GM23338 (cell line): ENCODE data around the gene CENPV. TPM values are rescaled to one million over a fixed set of nuclear protein-coding genes. Genes with fewer than 3 reads are reported as not detected.

Experiments used
- EZH2 ChIP-seq: fragments of 200-600 bp; sonication (generic); IDR thresholded peaks from one replicate; pipeline ENCODE4 v1.8.0; 2017; ENCODE audit warnings: antibody characterized with exemption, mild to moderate bottlenecking, low read depth; ENCODE audit not compliant: unreplicated experiment
- EZH2phosphoT487 ChIP-seq: fragments of 200-600 bp; sonication (generic); IDR thresholded peaks from one replicate; pipeline ENCODE4 v1.8.1; 2018; ENCODE audit warnings: antibody characterized with exemption; ENCODE audit not compliant: unreplicated experiment
- JUNB ChIP-seq: IDR thresholded peaks from one replicate; pipeline ENCODE4 v1.6.1; 2016; ENCODE audit warnings: antibody characterized with exemption; ENCODE audit not compliant: unreplicated experiment
- NANOG ChIP-seq: IDR thresholded peaks from 2 replicates; pipeline ENCODE4 v1.6.1; 2016; ENCODE audit warnings: antibody characterized with exemption, borderline replicate concordance
- POLR2AphosphoS5 ChIP-seq: IDR thresholded peaks from 2 replicates; pipeline ENCODE4 v1.6.1; 2016; ENCODE audit warnings: antibody characterized with exemption, low read depth
- ZNF114 ChIP-seq: fragments of 250-450 bp; sonication (Bioruptor Pico); IDR thresholded peaks from 2 replicates; pipeline ENCODE4 v1.5.0; 2020; ENCODE audit warnings: mild to moderate bottlenecking, moderate library complexity
- ZNF331 ChIP-seq: fragments of 250-450 bp; sonication (Bioruptor Pico); IDR thresholded peaks from 2 replicates; pipeline ENCODE4 v1.5.0; 2020; ENCODE audit warnings: low read depth, mild to moderate bottlenecking, moderate library complexity
- polyA plus RNA-seq: library from polyadenylated mRNA; unstranded; fragments of >200 nt; fragmentation: Nextera tagmentation; extraction: Ambion mirVana; gene quantifications from 2 replicates; pipeline ENCODE4 v1.2.1, GENCODE V29; 2016
- total RNA-seq: library from RNA; depleted of rRNA; stranded (reverse); fragments of >200 nt; shearing (Covaris generic); gene quantifications from 2 replicates; pipeline ENCODE4 v1.2.3, GENCODE V29; 2014
- TF ChIP-seq, protein P1 (sequence below): fragments of 250-450 bp; sonication (Bioruptor Pico); IDR thresholded peaks from 2 replicates; pipeline ENCODE4 v1.5.0; 2020; ENCODE audit warnings: mild to moderate bottlenecking, moderate library complexity
- TF ChIP-seq, protein P2 (sequence below), 2 experiments: fragments of 200-600 bp in 1 of 2; sonication (generic) in 1 of 2; conservative IDR thresholded peaks; 2 replicates each; pipeline versions ENCODE4 v1.5.1 to v1.6.1; 2016 to 2017; ENCODE audit warnings: antibody characterized with exemption in 2 of 2, low read depth in 2 of 2, mild to moderate bottlenecking in 2 of 2, moderate library complexity in 1 of 2
- TF ChIP-seq, protein P3 (sequence below): IDR thresholded peaks from 2 replicates; pipeline ENCODE4 v1.6.1; 2016; ENCODE audit warnings: antibody characterized with exemption
- TF ChIP-seq, protein P4 (sequence below): IDR thresholded peaks from one replicate; pipeline ENCODE4 v1.6.1; 2018; ENCODE audit warnings: antibody characterized with exemption; ENCODE audit not compliant: unreplicated experiment

CENPV gene
- total and polyA plus RNA-seq, 2 experiments from 2014 or later = 139 to 300 TPM

DNA sequence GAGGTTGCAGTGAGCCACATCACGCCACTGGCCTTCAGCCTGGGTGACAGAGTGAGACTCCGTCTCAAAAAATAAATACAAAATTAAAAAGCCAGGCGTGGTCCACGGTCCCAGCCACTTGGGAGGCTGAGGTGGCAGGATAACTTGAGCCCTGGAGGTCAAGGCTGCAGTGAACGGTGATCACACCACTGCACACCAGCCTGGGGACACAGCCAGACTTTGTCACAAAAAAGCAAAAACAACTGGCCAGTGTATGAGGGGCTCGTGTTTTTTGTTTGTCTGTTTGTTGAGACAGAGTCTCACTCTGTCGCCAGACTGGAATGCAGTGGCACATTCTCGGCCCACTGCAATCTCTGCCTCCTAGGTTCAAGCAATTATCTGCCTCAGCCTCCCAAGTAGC lies 26.4 kb upstream of the CENPV start (continued):
- TF ChIP-seq, protein P1, sequence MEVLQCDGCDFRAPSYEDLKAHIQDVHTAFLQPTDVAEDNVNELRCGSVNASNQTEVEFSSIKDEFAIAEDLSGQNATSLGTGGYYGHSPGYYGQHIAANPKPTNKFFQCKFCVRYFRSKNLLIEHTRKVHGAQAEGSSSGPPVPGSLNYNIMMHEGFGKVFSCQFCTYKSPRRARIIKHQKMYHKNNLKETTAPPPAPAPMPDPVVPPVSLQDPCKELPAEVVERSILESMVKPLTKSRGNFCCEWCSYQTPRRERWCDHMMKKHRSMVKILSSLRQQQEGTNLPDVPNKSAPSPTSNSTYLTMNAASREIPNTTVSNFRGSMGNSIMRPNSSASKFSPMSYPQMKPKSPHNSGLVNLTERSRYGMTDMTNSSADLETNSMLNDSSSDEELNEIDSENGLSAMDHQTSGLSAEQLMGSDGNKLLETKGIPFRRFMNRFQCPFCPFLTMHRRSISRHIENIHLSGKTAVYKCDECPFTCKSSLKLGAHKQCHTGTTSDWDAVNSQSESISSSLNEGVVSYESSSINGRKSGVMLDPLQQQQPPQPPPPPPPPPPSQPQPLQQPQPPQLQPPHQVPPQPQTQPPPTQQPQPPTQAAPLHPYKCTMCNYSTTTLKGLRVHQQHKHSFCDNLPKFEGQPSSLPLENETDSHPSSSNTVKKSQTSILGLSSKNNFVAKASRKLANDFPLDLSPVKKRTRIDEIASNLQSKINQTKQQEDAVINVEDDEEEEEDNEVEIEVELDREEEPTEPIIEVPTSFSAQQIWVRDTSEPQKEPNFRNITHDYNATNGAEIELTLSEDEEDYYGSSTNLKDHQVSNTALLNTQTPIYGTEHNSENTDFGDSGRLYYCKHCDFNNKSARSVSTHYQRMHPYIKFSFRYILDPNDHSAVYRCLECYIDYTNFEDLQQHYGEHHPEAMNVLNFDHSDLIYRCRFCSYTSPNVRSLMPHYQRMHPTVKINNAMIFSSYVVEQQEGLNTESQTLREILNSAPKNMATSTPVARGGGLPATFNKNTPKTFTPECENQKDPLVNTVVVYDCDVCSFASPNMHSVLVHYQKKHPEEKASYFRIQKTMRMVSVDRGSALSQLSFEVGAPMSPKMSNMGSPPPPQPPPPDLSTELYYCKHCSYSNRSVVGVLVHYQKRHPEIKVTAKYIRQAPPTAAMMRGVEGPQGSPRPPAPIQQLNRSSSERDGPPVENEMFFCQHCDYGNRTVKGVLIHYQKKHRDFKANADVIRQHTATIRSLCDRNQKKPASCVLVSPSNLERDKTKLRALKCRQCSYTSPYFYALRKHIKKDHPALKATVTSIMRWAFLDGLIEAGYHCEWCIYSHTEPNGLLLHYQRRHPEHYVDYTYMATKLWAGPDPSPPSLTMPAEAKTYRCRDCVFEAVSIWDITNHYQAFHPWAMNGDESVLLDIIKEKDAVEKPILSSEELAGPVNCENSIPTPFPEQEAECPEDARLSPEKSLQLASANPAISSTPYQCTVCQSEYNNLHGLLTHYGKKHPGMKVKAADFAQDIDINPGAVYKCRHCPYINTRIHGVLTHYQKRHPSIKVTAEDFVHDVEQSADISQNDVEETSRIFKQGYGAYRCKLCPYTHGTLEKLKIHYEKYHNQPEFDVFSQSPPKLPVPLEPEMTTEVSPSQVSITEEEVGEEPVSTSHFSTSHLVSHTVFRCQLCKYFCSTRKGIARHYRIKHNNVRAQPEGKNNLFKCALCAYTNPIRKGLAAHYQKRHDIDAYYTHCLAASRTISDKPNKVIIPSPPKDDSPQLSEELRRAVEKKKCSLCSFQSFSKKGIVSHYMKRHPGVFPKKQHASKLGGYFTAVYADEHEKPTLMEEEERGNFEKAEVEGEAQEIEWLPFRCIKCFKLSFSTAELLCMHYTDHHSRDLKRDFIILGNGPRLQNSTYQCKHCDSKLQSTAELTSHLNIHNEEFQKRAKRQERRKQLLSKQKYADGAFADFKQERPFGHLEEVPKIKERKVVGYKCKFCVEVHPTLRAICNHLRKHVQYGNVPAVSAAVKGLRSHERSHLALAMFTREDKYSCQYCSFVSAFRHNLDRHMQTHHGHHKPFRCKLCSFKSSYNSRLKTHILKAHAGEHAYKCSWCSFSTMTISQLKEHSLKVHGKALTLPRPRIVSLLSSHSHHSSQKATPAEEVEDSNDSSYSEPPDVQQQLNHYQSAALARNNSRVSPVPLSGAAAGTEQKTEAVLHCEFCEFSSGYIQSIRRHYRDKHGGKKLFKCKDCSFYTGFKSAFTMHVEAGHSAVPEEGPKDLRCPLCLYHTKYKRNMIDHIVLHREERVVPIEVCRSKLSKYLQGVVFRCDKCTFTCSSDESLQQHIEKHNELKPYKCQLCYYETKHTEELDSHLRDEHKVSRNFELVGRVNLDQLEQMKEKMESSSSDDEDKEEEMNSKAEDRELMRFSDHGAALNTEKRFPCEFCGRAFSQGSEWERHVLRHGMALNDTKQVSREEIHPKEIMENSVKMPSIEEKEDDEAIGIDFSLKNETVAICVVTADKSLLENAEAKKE (CRISPR knock-in tag) = no peak
- TF ChIP-seq, protein P2, sequence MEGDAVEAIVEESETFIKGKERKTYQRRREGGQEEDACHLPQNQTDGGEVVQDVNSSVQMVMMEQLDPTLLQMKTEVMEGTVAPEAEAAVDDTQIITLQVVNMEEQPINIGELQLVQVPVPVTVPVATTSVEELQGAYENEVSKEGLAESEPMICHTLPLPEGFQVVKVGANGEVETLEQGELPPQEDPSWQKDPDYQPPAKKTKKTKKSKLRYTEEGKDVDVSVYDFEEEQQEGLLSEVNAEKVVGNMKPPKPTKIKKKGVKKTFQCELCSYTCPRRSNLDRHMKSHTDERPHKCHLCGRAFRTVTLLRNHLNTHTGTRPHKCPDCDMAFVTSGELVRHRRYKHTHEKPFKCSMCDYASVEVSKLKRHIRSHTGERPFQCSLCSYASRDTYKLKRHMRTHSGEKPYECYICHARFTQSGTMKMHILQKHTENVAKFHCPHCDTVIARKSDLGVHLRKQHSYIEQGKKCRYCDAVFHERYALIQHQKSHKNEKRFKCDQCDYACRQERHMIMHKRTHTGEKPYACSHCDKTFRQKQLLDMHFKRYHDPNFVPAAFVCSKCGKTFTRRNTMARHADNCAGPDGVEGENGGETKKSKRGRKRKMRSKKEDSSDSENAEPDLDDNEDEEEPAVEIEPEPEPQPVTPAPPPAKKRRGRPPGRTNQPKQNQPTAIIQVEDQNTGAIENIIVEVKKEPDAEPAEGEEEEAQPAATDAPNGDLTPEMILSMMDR (conservative IDR thresholded peaks at IDR 0.05; ENCODE audit: low read depth in 2 of 2) = no peak
- TF ChIP-seq, protein P3, sequence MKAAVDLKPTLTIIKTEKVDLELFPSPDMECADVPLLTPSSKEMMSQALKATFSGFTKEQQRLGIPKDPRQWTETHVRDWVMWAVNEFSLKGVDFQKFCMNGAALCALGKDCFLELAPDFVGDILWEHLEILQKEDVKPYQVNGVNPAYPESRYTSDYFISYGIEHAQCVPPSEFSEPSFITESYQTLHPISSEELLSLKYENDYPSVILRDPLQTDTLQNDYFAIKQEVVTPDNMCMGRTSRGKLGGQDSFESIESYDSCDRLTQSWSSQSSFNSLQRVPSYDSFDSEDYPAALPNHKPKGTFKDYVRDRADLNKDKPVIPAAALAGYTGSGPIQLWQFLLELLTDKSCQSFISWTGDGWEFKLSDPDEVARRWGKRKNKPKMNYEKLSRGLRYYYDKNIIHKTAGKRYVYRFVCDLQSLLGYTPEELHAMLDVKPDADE = no peak
- TF ChIP-seq EZH2phosphoT487 = no peak
- TF ChIP-seq NANOG = no peak
- no peak for TF ChIP-seq ZNF114 (CRISPR knock-in tag)
- TF ChIP-seq, protein P4, sequence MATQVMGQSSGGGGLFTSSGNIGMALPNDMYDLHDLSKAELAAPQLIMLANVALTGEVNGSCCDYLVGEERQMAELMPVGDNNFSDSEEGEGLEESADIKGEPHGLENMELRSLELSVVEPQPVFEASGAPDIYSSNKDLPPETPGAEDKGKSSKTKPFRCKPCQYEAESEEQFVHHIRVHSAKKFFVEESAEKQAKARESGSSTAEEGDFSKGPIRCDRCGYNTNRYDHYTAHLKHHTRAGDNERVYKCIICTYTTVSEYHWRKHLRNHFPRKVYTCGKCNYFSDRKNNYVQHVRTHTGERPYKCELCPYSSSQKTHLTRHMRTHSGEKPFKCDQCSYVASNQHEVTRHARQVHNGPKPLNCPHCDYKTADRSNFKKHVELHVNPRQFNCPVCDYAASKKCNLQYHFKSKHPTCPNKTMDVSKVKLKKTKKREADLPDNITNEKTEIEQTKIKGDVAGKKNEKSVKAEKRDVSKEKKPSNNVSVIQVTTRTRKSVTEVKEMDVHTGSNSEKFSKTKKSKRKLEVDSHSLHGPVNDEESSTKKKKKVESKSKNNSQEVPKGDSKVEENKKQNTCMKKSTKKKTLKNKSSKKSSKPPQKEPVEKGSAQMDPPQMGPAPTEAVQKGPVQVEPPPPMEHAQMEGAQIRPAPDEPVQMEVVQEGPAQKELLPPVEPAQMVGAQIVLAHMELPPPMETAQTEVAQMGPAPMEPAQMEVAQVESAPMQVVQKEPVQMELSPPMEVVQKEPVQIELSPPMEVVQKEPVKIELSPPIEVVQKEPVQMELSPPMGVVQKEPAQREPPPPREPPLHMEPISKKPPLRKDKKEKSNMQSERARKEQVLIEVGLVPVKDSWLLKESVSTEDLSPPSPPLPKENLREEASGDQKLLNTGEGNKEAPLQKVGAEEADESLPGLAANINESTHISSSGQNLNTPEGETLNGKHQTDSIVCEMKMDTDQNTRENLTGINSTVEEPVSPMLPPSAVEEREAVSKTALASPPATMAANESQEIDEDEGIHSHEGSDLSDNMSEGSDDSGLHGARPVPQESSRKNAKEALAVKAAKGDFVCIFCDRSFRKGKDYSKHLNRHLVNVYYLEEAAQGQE = no peak
- no peak for TF ChIP-seq POLR2AphosphoS5
- TF ChIP-seq ZNF331 = no peak
- TF ChIP-seq JUNB = no peak
- TF ChIP-seq EZH2 = no peak
